Spleen (tissue), 7 donors: ENCODE results near the gene SPATA21.

Experiments
- CTCF ChIP-seq, 11 experiments: fragments of 200-600 bp in 7 of 11; fragments of 450-650 bp in 4 of 11; sonication (generic) in 4 of 11; IDR thresholded peaks in 8 of 11; conservative IDR thresholded peaks in 3 of 11; 1 replicate in 7 of 11; 2 replicates in 4 of 11; pipeline versions ENCODE4 v1.4.0 to v1.8.0; 2016 to 2021; ENCODE audit warnings: antibody characterized with exemption in 11 of 11, inconsistent platforms in 4 of 11, mild to moderate bottlenecking in 1 of 11
- POLR2A ChIP-seq, 3 donors: fragments of 450-650 bp; IDR thresholded peaks; one replicate each; pipeline ENCODE4 v1.5.1; 2017; ENCODE audit warnings: antibody characterized with exemption in 3 of 3, mild to moderate bottlenecking in 1 of 3
- POLR2AphosphoS5 ChIP-seq, 3 donors: sonication (generic); formaldehyde crosslinking; IDR thresholded peaks; one replicate each; pipeline ENCODE4 v1.5.1; 2017; ENCODE audit warnings: antibody characterized with exemption in 3 of 3
- donor health status: DM: no; HTN: no; CAD: no; lungs with moderate emphysema.
- donor health status: DM: no; HTN: no; CAD: no.
- donor health status: DM: no; HTN: no; CAD: no.

GRCh38 chr1:16434501-16434900 lies 2.7 kb downstream of the SPATA21 start:
- no peak for TF ChIP-seq CTCF (IDR thresholded peaks at IDR 0.05 in 8 of 11, conservative IDR thresholded peaks at IDR 0.05 in 3 of 11)
- TF ChIP-seq POLR2AphosphoS5 (IDR thresholded peaks at IDR 0.05) = no peak
- TF ChIP-seq POLR2A (IDR thresholded peaks at IDR 0.05) = no peak
